ENCODE results near the gene KIAA0825.
"Not testable (repeated sequence)": the region's sequence is repeated elsewhere in the genome, so short reads cannot be mapped to it uniquely, and the experiment has no call there.

KIAA0825 gene

GRCh38 chr5:94362857-94363256 lies 255.5 kb downstream of the KIAA0825 start:
- DNase-seq (ENCODE audit: low read depth) = no peak

- DNase-seq (ENCODE audit: low read depth) = no peak
These were observed 256.3 kb downstream of the KIAA0825 start for GRCh38 chr5:94361832-94362796.

- DNase-seq (ENCODE audit: low read depth) = no peak
These were observed 257.2 kb downstream of the KIAA0825 start for GRCh38 chr5:94361161-94361560.

- no peak for DNase-seq (ENCODE audit: low read depth)
These were observed 257.8 kb downstream of the KIAA0825 start for GRCh38 chr5:94360382-94361130.

- no peak for DNase-seq (ENCODE audit: low read depth)
These were observed 258.5 kb downstream of the KIAA0825 start for GRCh38 chr5:94359880-94360279.

GRCh38 chr5:94355811-94356210 lies 262.6 kb downstream of the KIAA0825 start:
- no peak for DNase-seq (ENCODE audit: low read depth)

- DNase-seq (ENCODE audit: low read depth) = not testable (repeated sequence)
These were observed 263.4 kb downstream of the KIAA0825 start for GRCh38 chr5:94354837-94355485.

- DNase-seq (ENCODE audit: low read depth) = no peak
These were observed 264.8 kb downstream of the KIAA0825 start for GRCh38 chr5:94353605-94354004.

GRCh38 chr5:94347130-94347529 lies 271.3 kb downstream of the KIAA0825 start:
- no peak for DNase-seq (ENCODE audit: low read depth)

- DNase-seq (ENCODE audit: low read depth) = no peak
These were observed 273.1 kb downstream of the KIAA0825 start for GRCh38 chr5:94345257-94345656.

GRCh38 chr5:94337617-94338016 lies 280.8 kb downstream of the KIAA0825 start:
- DNase-seq (ENCODE audit: low read depth) = no peak

- no peak for DNase-seq (ENCODE audit: low read depth)
These were observed 282.5 kb downstream of the KIAA0825 start for GRCh38 chr5:94335936-94336335.

- DNase-seq (ENCODE audit: low read depth) = no peak
These were observed 289.3 kb downstream of the KIAA0825 start for GRCh38 chr5:94329115-94329514.

GRCh38 chr5:94326586-94326985 lies 291.8 kb downstream of the KIAA0825 start:
- DNase-seq (ENCODE audit: low read depth) = no peak

- no peak for DNase-seq (ENCODE audit: low read depth)
These were observed 301.2 kb downstream of the KIAA0825 start for GRCh38 chr5:94316916-94317838.

GRCh38 chr5:94314460-94315131 lies 303.8 kb downstream of the KIAA0825 start:
- DNase-seq (ENCODE audit: low read depth) = no peak

- no peak for DNase-seq (ENCODE audit: low read depth)
These were observed 304.7 kb downstream of the KIAA0825 start for GRCh38 chr5:94313696-94314095.

GRCh38 chr5:94313188-94313587 lies 305.2 kb downstream of the KIAA0825 start:
- no peak for DNase-seq (ENCODE audit: low read depth)

- DNase-seq (ENCODE audit: low read depth) = no peak
These were observed 306.1 kb downstream of the KIAA0825 start for GRCh38 chr5:94312298-94312697.

GRCh38 chr5:94310833-94311232 lies 307.6 kb downstream of the KIAA0825 start:
- DNase-seq (ENCODE audit: low read depth) = no peak

- DNase-seq (ENCODE audit: low read depth) = no peak
These were observed 309.3 kb downstream of the KIAA0825 start for GRCh38 chr5:94309141-94309540.
